GM21390 (cell line): Measurements from ENCODE around the gene SYCP2L.
"Not testable (repeated sequence)": the region's sequence is repeated elsewhere in the genome, so short reads cannot be mapped to it uniquely, and the experiment has no call there.

Experiments
- ATAC-seq: cut with Tn5 transposase; IDR thresholded peaks from one replicate; pipeline ENCODE4 v1.9.1; 2021; ENCODE audit not compliant: unreplicated experiment

SYCP2L gene

DNA sequence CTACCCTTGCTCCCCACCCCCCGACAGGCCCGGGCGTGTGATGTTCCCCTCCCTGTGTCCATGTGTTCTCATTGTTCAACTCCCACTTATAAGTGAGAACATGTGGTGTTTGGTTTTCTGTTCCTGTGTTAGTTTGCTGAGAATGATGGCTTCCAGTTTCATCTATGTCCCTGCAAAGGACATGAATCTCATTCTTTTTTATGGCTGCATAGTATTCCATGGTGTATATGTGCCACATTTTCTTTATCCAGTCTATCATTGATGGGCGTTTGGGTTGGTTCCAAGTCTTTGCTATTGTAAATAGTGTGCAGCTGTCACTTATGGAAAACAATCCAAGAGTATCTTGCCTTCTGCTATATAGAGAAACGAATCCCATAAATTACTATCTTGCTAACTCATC is 116.4 kb downstream of the SYCP2L start:
- not testable (repeated sequence) for ATAC-seq

GRCh38 chr6:11006061-11006460 is 119.2 kb downstream of the SYCP2L start:
- no peak for ATAC-seq

DNA sequence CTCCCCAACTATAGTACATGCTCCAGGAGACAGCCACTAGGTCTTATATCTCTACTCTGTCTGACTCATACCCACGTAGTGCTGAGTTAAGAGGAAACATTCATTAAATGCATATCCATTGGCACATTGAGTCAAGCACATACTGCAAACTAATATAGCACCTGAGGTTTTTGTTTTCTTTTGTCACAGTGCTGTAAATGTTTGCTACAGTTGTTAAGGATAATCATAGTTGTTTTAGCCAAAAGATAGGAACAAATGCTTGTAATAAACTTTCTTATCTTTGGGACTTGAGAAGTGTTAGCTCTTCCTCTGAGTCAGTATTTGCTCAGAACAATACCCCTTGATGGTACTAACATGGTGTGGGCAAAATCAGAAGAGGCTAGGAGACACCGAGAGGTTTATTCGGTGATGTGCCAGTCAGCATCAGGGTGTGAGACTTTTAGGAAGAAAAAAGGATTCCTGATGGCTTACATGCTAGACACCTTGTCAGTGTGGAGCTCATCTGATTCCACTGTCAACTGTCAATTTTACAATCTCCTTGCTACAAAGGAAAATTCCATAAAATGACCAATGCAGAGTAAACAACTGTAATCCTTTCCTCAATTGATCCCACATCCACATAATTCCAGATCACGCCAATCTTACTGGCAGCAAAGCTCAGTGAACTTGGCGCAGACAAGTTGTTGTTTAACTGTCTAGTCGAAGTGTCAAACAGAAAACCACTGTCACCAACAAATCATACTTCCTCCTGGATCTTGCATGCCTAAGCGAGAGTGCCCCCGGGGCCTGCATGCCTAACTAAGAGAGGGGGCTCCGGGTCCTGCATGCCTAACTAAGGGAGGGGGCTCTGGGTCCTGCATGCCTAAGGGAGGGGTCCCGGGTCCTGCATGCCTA is 121.1 kb downstream of the SYCP2L start:
- ATAC-seq = no peak

GRCh38 chr6:11008821-11009220 is 122.0 kb downstream of the SYCP2L start:
- ATAC-seq = no peak

DNA sequence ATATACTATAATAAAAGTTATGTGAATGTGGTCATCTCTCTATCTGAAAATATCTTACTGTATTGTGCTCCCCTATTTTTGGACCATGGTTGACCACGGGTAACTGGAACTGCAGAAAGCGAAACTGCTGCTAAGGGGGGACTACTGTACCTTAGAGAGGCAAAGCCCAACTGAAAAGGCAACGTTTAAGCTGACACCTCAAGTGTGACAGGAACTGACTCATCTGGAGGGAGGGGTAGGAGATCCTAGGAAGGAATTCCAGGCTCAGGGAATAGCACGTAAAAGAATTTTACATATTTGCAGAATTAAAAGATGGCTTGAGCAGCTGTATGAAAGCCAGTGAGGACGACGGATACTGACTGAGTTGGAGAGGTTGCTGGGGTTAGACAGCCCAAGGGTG is 122.5 kb downstream of the SYCP2L start:
- peak; percentile 85 for ATAC-seq

- ATAC-seq = no peak
Measured at GRCh38 chr6:11011787-11012234, 125.0 kb downstream of the SYCP2L start.

DNA sequence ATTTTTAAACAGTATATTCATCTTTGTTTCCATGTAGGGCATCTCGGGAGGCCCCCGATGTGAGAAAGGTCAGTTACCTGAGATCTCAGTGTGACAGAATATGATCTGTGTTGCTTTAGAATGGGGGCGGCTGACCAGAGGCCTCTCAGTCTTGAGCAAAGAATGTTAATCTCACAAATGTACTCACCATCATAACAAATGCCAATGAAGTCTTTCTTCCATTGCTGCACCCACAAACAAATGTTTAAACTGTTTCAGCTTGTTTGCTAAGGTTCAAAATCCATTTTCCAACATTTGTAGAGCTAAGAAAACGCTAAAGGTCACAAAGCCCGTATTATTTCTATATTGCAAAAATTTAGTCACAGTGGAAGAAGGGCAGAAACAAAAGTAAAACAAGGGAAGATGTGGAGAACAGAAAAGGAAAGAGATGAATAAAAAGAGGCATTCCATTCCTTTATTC is 125.5 kb downstream of the SYCP2L start:
- ATAC-seq = no peak

- no peak for ATAC-seq
Measured at GRCh38 chr6:11012976-11013720, 126.3 kb downstream of the SYCP2L start.

- ATAC-seq = no peak
Measured at GRCh38 chr6:11013721-11014070, 126.8 kb downstream of the SYCP2L start.

GRCh38 chr6:11015102-11015501 is 128.2 kb downstream of the SYCP2L start:
- no peak for ATAC-seq

DNA sequence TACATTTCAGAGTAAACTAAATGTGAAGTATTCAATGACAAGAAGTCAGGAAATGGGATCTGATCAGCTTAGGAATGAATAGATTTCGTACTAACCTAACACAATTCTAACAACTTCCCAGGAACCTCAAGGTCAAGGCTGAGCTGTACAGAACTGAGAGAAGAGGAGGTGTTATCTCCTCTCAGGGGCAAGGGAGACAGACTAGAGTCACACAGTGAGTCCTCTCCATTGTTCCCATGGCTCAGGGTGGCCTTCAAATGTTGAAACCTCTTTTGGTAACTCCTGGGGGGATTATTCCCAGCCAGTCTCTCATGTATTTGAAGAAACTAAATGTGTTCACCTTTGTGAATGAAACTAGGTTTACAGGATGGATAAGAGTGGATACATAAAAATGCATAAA is 129.6 kb downstream of the SYCP2L start:
- ATAC-seq = no peak

- no peak for ATAC-seq
Measured at GRCh38 chr6:11017090-11017489, 130.2 kb downstream of the SYCP2L start.

DNA sequence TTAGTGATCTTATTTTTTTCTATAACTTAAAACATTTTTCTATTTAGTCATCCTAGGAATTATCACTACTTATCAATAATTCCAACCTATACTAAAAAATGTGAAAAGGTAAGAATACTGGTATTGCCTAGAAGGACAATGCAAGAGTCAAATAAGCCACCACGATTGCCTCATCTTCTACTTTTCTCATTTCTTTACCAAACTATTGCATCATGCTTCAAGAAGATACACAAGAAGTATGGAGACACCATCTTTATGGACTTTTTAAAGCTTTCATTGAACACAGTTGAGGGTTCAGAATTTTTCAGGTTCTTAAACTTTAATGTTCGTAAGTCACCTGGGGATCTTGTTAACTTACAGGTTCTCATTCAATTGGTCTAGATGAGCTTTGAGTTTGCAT is 131.4 kb downstream of the SYCP2L start:
- no peak for ATAC-seq

- no peak for ATAC-seq
Measured at GRCh38 chr6:11021003-11021402, 134.2 kb downstream of the SYCP2L start.

GRCh38 chr6:11021714-11022113 is 134.9 kb downstream of the SYCP2L start:
- ATAC-seq = no peak

DNA sequence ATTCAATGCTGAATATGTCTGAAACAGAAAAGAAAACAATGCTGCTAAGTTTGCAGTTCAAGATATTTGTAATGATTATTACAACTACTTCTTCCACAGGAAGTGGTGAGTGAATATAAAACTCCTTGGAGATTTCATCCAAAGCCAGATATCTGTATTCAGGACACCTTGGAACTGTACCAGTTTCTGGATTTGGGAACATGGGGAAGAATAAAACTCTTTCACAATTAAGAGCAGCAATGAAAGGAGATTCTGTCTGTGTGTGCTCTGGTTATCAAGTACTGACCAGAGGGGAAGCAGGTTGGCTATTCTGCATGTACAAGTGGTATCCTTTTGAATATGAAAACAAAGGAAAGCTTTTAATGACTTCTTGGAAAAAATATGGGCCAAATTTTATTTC is 136.2 kb downstream of the SYCP2L start:
- ATAC-seq = no peak
